DMS114 treated with DMSO at 0.1 percent for 48 hours (cell line): ENCODE data around the gene MZB1.
A peak's percentile ranks its signal among the peaks of the same experiment; 100 is the strongest.

Experiments used
- DNase-seq: peaks from one replicate; lab custom pipeline; 2025; ENCODE audit not compliant: unreplicated experiment; lab: John Stamatoyannopoulos, UW

MZB1 gene, protein sequence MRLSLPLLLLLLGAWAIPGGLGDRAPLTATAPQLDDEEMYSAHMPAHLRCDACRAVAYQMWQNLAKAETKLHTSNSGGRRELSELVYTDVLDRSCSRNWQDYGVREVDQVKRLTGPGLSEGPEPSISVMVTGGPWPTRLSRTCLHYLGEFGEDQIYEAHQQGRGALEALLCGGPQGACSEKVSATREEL

GRCh38 chr5:139389701-139390638, at the start of gene MZB1:
Gene MZB1, minus strand, starts transcription at chr5:139389913. Its CDS starts 57 bp downstream, at chr5:139389856.
- DNase-seq, result no peak

DNA sequence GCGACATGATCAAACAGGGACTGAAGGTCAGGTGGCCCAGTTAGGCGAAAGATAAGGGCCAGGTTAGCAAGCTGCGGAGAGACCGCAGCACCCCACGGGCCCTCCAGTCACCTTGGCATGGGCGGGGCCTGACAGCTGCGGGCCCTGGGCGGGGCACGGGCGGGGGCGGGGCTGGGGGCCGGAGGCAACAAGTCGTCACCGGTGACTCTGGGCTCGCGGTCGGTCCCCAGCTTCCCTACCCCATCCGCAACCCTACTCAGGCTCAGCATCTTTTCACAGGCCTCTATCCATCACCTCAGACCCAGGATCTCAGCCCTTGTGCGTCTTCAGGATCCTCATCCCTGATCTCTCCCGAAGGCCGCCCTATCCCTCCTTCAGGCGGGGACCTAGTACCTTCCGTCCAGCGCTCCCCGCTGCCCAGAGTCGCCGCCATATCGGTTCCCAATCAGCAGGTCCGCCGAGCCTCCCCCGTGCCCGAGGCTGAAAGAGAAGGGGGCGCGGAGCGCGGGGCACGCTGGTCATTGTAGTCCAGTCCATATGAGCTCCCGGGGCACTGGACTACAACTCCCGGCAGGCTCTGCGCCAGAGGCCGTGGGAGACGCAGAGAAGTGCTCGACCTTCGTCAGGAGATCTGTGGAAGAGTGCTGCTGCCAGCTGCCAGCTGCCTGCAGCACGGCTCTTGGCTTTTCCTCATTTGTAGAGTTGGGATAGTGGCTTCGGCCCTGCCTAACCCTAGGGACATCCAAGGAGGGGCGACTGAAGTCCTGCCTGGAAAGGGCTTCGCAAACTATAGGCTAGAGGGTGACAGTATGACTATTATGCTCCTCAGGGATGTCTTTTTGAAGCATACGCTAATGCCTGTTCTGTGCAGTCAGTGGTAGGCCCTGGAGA, 49.5 kb upstream of the MZB1 start, which contains the start of gene DNAJC18:
TSS of gene DNAJC18 (minus strand) at position 513 of the 891 bp plus-strand sequence. CDS start at position 433, 80 bp downstream.
- DNase-seq, result peak; percentile 83

GRCh38 chr5:139438707-139439012, 48.9 kb upstream of the MZB1 start:
- DNase-seq, result no peak

GRCh38 chr5:139435676-139436075, 46.0 kb upstream of the MZB1 start:
- DNase-seq, result no peak

DNA sequence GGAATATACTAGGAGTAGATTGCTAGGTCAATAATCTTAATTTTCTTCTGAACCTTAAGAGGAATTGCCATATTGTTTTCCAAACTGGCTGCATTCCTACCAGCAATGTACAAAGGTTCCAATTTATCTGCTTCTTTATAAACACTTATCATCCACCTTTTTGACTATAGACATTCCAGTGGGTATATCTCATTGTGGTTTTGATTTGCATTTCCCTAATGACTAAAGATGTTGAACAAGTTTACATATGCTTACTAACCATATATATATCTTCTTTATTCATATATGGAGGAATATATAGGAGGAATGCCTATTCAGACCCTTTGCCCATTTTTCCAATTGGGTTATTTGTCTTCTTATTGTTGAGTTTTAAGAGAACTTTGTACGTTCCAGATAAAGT, 42.0 kb upstream of the MZB1 start:
- DNase-seq, result no peak

GRCh38 chr5:139430015-139430414, 40.3 kb upstream of the MZB1 start:
- DNase-seq, result no peak

GRCh38 chr5:139426203-139426885, 36.6 kb upstream of the MZB1 start:
- no peak for DNase-seq

- no peak for DNase-seq
These were observed 35.8 kb upstream of the MZB1 start for GRCh38 chr5:139425497-139425896.

- DNase-seq, result peak; percentile 78
These were observed 32.7 kb upstream of the MZB1 start for GRCh38 chr5:139422307-139422893.

- no peak for DNase-seq
These were observed 29.8 kb upstream of the MZB1 start for GRCh38 chr5:139419226-139420192.

DNA sequence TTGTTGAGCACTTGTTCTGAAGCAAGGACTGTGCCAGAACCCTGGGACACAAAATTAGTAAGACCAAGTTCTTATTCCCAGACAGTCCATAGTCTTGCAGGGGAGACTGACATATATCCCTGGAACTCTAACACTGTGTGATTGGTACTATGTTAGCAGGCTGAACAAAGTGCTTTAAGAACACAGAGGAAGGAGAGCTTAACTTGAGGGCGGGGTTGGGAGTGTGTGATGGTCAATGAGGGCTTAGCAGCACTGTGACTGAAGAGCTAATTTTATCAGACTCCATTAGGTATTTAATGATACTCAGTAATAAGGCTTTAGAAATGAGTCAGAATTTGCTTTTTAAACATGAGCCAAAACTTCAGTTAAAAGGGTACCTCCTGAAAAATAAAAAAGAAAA, 29.1 kb upstream of the MZB1 start:
- DNase-seq, result no peak

DNA sequence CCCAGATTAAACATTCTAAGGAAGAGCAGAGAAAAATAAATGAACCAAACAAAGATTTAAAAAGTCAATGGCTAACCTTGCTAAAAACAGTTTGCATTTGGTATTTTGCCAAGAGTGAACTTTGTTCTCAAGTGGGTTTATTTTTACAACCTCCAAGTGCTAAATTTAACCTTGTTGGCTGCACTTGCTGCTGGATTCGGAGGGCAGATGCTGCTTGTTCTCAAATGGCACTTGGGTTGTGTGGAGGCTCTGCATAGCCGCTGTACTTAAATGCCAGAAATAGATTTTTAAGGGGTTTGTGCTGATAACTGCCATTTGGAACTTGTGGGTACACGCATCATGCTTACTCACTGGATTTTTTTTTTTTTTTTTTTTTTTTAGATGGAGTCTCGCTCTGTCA, 27.5 kb upstream of the MZB1 start:
- DNase-seq, result no peak

GRCh38 chr5:139416651-139417050, 26.9 kb upstream of the MZB1 start:
- no peak for DNase-seq

DNA sequence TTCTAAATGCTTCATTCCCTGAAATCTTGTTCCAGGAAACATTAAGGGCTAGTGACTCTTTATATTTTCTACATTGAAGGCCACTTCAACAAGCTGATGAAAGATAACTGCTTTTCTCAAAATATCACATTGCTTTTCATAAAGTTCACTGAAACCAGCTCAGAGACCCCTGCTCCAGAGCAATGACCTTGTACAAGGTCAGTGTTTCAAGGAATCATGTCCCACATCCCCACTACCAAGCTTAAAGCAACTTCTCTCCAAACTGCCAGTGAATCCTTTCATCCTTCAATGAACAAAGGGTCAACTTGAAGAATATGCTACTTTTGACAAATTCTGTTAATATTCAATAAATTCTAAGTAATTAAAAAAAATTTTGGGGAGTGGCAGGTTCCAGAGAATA, 26.2 kb upstream of the MZB1 start:
- DNase-seq, result no peak

DNA sequence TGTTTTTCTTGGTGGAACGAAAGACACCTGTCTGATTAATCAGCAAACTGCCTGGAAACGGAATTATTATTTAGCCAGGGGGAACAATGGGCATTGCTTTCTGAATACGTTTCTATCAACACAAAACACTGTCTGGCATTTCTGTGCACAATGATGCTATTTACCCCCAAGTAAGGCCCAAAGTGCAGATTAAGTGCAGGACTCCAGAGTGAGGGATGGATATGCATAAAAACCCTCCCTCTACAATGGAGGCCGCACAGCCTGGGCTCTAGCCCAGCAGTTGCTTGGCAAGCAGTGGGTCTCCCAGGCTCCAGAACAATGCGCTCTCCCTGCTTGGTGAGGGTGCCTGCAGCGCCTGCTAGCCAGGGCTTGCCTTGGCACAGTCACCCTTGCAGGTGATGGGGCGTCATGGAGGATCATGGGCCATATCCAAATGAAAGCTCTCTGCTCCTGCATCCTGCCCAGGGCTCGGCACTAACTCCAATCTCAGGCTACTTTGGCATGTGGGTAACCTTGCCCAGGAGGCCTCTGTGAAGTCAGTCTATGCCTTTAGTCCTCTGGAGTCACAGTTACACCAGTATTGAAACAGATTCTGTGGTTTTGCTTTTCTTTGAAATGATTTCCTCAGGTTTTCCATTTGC, 25.6 kb upstream of the MZB1 start:
- DNase-seq, result no peak

GRCh38 chr5:139414581-139415130, 24.9 kb upstream of the MZB1 start:
- DNase-seq, result no peak

- no peak for DNase-seq
These were observed 24.2 kb upstream of the MZB1 start for GRCh38 chr5:139413963-139414362.

DNA sequence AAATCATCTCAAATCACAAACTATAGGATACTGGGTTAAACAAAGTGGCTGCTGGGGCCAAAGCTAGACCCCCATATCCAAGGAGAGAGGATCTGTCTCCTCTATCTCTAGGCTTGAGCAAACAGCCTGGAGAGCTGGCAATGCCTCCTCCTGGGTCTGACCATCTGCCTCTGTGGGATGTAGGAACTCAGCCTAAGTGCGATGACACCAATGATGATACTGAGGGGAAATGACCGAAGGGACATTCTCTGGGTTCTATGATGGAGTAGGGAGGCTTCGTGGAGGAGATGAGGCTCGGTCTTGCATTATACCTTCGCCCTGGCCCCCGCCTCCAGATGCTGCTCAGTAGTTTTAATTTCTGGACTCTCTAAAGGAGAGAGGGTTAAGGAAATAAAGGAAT, 23.4 kb upstream of the MZB1 start:
- no peak for DNase-seq
